Measurements from ENCODE around the gene LRP4.

GRCh38 chr11:46903846-46904245 lies 14.5 kb downstream of the LRP4 start:
- TF ChIP-seq CTCF (conservative IDR thresholded peaks at IDR 0.05 in 1 of 2, IDR thresholded peaks at IDR 0.05 in 1 of 2; ENCODE audit: extremely low read depth in 1 of 2, insufficient read depth in 1 of 2, low read depth in 1 of 2, low read length in 2 of 2) (no peak), EZH2 (IDR thresholded peaks at IDR 0.05; ENCODE audit: borderline replicate concordance, low read length) (no peak)
